Aorta (tissue), 5 donors: ENCODE results near the gene FN3K. TPM values are rescaled to one million over a fixed set of nuclear protein-coding genes. Genes with fewer than 3 reads are reported as not detected.
A peak's percentile ranks its signal among the peaks of the same experiment; 100 is the strongest.

Experiments used
- ATAC-seq: fragments of 200-7000 bp; cut with Tn5 transposase; one replicate; pipeline ENCODE4 v1.9.1; 2022; ENCODE audit warnings: moderate library complexity; ENCODE audit not compliant: low FRiP score
- DNase-seq, 2 donors: peaks; one replicate each; pipeline ENCODE4 v3.0.0-alpha.2; 2020
- H3K27ac ChIP-seq, 2 donors: one replicate each; pipeline ENCODE4 v1.5.1; 2013; ENCODE audit warnings: low read length in 2 of 2, mild to moderate bottlenecking in 2 of 2, moderate library complexity in 2 of 2, control low read depth in 1 of 2, inconsistent platforms in 1 of 2, low read depth in 1 of 2
- H3K27me3 ChIP-seq, 2 donors: one replicate each; pipeline ENCODE4 v1.6.1; 2013; ENCODE audit warnings: control low read depth in 1 of 2, low read length in 1 of 2, mild to moderate bottlenecking in 1 of 2, moderate library complexity in 1 of 2; ENCODE audit not compliant: insufficient read depth in 2 of 2, control insufficient read depth in 1 of 2
- H3K36me3 ChIP-seq, 2 donors: one replicate each; pipeline ENCODE4 v1.6.1; 2013; ENCODE audit warnings: control low read depth in 1 of 2, low read length in 1 of 2, mild to moderate bottlenecking in 1 of 2; ENCODE audit not compliant: insufficient read depth in 2 of 2, control insufficient read depth in 1 of 2
- H3K4me1 ChIP-seq, 2 donors: one replicate each; pipeline ENCODE4 v1.6.1; 2013; ENCODE audit warnings: low read length in 2 of 2, control low read depth in 1 of 2, mild to moderate bottlenecking in 1 of 2, moderate library complexity in 1 of 2; ENCODE audit not compliant: insufficient read depth in 2 of 2, control insufficient read depth in 1 of 2
- H3K4me3 ChIP-seq, 2 donors: one replicate each; pipeline ENCODE4 v1.5.1; 2013; ENCODE audit warnings: low read length in 2 of 2, control low read depth in 1 of 2, mild to moderate bottlenecking in 1 of 2
- H3K9me3 ChIP-seq: one replicate; pipeline ENCODE4 v1.6.1; 2013; ENCODE audit warnings: mild to moderate bottlenecking, low read length; ENCODE audit not compliant: control insufficient read depth
- WGBS, 2 donors: extraction: QIAGEN DNeasy Blood & Tissue Kit; methylation state at CpG; one replicate each; pipeline ENCODE4 v1.1.7; 2013; 5-methylcytosine and 5-hydroxymethylcytosine counted together
- intact Hi-C, 2 donors: fragments of 100-400 bp; cut with DNase I; formaldehyde crosslinking; loops; one replicate each; pipeline versions ENCODE4 v1.14.2 to v1.15.0; 2022
- polyA plus RNA-seq, 2 donors: library from polyadenylated mRNA; stranded (reverse); fragments of 200-250 nt; gene quantifications; one replicate each; pipeline ENCODE4 v1.2.3, GENCODE V29; 2013
- total RNA-seq, 2 donors: library from RNA; stranded (reverse); fragmentation: NEBNext Ultra II Directional; extraction: Animal tissue kit (Norgen Biotek cat#: 25700); gene quantifications; one replicate each; pipeline ENCODE4 v1.2.1, GENCODE V29; 2021
- donor health status: healthy with polysubstance abuse.
- donor health status: Bipolar disorder and iron deficiency.
- donor health status: DM: no; HTN: no; CAD: no.
- donor health status: DM: no; HTN: no; CAD: no.
- donor health status: DM: yes; HTN: yes; CAD: no.

Gene FN3K
- total and polyA plus RNA-seq, 4 donors: 10.8 to 23.0 (median 17.5) TPM

DNA sequence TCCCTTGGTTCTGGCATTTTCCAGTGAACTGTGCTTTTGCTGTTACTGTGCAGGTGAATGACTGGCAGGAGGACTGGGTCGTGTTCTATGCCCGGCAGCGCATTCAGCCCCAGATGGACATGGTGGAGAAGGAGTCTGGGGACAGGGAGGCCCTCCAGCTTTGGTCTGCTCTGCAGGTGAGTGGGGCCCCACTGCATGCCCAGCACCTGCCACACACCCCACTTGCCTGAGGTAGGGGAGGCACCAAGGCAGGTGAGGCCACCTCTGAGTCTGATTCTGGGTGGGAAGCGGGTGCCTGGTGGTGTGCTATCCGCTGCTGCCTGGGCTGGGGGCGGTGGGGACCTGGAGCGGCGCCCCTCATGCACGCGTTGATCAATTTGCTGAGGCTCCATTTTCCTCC is 9.0 kb upstream of the FN3K start:
- H3K4me1 ChIP-seq: no peaks in the 10 kb centered on the region
- no peaks in the 10 kb centered on the region for H3K27me3 ChIP-seq
- H3K9me3 ChIP-seq: no peaks in the 10 kb centered on the region
- peaks cover 0 to 4% of the 10 kb centered on the region in 2 donors for H3K36me3 ChIP-seq
- H3K27ac ChIP-seq: no peak overlapping the region
- 98% methylated on average over 10 of the region's 10 CpGs for WGBS, 2 donors
- no peak for ATAC-seq
- no peak overlapping the region for H3K4me3 ChIP-seq
- DNase-seq: no peak
- intact Hi-C loops: no loop called here

DNA sequence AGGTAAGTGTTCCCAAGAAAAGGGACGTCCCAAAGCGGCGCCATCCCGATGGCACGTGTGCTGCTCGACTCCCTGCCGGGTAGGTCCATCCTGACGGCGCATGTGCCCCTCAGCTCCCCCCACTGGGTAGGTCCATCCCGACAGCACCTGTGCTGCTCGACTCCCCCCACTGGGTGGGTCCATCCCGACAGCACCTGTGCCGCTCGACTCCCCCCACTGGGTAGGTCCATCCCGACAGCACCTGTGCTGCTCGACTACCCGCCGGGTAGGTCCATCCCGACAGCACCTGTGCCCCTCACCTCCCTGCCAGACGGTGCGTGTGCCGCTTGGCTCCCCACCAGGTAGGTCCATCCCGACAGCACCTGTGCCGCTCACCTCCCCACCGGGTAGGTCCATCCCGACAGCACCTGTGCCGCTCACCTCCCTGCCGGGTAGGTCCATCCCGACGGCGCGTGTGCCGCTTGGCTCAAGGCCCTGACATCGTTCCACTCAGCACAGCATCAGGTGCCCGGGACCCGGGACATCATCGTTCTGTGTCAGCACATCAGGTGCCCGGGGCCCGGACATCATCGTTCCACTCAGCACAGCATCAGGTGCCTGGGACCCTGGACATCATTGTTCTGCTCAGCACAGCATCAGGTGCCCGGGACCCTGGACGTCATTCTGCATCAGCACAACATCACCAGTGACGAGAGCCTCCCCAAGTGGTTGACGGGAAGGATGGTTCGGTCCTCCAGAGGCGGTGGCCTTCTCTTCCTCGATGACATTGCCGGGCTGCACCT is 5.7 kb upstream of the FN3K start:
- H3K4me3 ChIP-seq: no peak overlapping the region
- DNase-seq: no peak
- ATAC-seq: peak; percentile 23
- no peaks in the 10 kb centered on the region for H3K9me3 ChIP-seq
- WGBS, 2 donors: 88% methylated on average over 48 of the region's 48 CpGs
- no peaks in the 10 kb centered on the region for H3K27me3 ChIP-seq
- no peak overlapping the region for H3K27ac ChIP-seq
- H3K36me3 ChIP-seq: peaks cover 0 to 4% of the 10 kb centered on the region in 2 donors
- intact Hi-C loops: no loop called here
- H3K4me1 ChIP-seq: no peaks in the 10 kb centered on the region

- WGBS, 2 donors: 91 to 95% methylated on average over 13 of the region's 13 CpGs
- no peak overlapping the region for H3K27ac ChIP-seq
- no peaks in the 10 kb centered on the region for H3K27me3 ChIP-seq
- intact Hi-C loops: no loop called here
- no peak for ATAC-seq
- H3K36me3 ChIP-seq: peaks cover 0 to 3% of the 10 kb centered on the region in 2 donors
- H3K4me1 ChIP-seq: no peaks in the 10 kb centered on the region
- no peak for DNase-seq
- no peaks in the 10 kb centered on the region for H3K9me3 ChIP-seq
- H3K4me3 ChIP-seq: no peak overlapping the region
Observed at GRCh38 chr17:82732118-82732743, 3.2 kb upstream of the FN3K start.

DNA sequence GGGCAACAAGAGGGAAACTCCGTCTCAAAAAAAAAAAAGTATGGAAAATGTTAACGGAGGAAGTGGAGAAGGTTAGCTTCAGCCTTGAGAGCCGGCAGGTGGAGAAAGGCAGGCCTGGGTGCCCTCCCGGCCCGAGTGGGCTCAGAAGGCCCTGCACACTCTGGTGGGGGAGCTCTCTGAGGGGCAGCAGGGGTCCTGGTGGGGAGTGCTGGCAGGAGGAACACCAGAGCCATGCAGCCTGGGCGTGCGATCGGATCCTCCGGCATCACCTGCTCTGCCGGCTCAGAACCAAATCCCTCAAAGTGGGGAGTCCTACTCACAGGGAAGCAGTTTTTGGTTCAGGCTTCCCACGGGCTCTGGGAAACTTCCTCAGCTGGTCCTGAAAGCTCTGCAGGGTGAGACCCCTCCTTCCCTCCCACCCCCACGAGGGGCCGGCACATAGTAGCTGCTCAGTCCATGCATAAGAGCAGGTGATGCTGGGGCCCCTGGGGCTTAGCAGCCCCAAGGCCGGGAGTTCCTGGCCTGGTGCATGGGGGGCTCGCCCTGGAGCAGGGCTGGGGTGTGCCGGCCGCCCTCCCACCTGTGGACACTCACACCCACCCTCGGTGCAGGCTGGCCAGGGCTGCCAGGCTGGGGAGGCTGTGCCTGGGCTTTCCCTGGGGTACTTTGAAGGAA is 1.2 kb downstream of the FN3K start:
- peaks cover 0 to 2% of the 10 kb centered on the region in 2 donors for H3K36me3 ChIP-seq
- intact Hi-C loops: loop anchor here in 1 of 2 donors (2.0 kb wide), 1 partner anchor 14 kb away; no protein-coding TSS in a partner anchor
- ATAC-seq (peak; percentile 43), DNase-seq (no peak)
- H3K4me3 ChIP-seq: no peak overlapping the region
- no peaks in the 10 kb centered on the region for H3K27me3 ChIP-seq
- 86 to 87% methylated on average over 18 of the region's 18 CpGs for WGBS, 2 donors
- no peaks in the 10 kb centered on the region for H3K9me3 ChIP-seq
- no peak overlapping the region for H3K27ac ChIP-seq
- H3K4me1 ChIP-seq: no peaks in the 10 kb centered on the region

DNA sequence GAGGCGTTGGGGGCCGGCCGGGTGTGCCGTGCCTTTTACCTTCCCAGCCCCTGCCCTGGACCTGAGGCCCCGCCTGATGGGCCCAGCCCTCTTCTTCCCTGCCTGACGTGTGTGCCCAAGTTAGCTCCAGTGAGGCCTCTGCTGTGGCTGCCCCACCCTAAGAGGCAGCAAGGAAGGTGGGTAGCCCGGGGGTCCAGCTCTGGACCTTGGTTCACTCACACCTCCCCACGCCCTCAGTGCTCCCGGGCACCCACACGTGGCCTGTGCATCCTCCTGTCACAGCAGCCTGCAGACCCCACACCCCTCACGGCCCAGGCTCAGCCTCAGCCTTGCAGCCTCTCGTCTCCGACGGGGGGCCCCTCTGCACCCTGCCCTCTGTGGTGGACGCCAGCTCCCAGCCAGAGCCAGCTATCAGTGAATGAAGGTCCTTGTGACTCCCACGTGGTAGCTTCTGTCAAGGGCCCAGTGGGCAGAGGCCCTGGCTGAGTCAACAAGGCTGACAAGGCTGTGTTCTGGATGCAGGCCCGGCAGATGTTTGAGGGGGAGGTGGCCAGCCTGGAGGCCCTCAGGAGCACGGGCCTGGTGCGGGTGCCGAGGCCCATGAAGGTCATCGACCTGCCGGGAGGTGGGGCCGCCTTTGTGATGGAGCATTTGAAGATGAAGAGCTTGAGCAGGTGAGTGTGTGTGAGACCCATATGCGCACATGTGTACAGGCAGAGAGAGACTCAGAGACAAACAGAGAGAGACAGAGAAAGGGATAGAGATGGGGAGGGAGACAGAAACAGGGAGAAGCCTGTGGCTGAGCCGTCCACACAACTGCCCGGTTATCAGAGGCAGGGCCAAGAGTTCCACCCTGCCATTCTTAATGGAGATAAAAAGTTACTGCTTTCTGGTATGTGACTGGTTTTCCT is 2.8 kb downstream of the FN3K start:
- H3K4me3 ChIP-seq: no peak overlapping the region
- peaks cover 0 to 2% of the 10 kb centered on the region in 2 donors for H3K36me3 ChIP-seq
- intact Hi-C loops: loop anchor here in 1 of 2 donors (2.0 kb wide), 1 partner anchor 13 kb away; no protein-coding TSS in a partner anchor
- no peak for ATAC-seq
- H3K27me3 ChIP-seq: no peaks in the 10 kb centered on the region
- WGBS, 2 donors: 78 to 82% methylated on average over 26 of the region's 26 CpGs
- no peaks in the 10 kb centered on the region for H3K4me1 ChIP-seq
- no peaks in the 10 kb centered on the region for H3K9me3 ChIP-seq
- no peak overlapping the region for H3K27ac ChIP-seq
- peak in 1 of 2 donors; percentile 42 for DNase-seq

DNA sequence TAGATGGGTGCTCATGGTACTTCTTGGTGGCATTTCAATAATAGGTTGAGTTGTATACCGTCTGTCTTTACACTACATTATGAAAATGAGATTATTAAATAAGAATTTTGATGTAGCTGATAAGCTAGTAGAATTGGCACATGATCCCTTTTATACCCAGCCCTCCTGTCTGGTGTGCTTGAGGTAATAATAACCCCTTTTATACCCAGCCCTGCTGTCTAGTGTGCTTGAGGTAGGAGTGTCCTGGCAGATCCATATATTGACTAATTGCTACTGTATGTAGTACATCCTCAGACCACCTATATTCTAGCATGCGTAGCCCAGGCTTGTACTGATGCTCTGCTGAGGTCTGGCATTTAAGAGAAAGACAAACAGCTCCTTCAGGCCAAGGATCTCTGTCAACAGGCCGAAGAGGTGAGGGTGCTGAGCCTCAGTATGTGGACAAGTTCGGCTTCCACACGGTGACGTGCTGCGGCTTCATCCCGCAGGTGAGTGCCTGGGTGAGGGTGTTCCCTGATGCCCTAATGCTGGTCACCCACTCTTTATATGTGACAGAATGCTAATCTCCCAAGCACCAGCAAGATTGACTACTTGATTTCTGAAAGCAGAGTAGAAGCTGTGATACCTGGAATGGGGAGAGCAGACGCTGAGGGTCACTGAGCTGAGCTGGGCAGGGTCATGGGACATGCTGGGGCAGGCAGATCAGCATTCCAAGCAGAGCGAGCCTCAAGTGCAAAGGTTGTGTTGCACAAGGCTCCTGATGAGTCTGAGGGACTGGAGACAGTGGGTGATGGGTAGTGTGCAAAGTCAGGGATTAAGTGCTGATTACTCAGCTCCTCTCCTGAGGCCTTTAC is 5.7 kb downstream of the FN3K start:
- ATAC-seq: no peak
- no peak overlapping the region for H3K27ac ChIP-seq
- 98% methylated on average over 10 of the region's 10 CpGs for WGBS, 2 donors
- H3K27me3 ChIP-seq: no peaks in the 10 kb centered on the region
- intact Hi-C loops: no loop called here
- no peaks in the 10 kb centered on the region for H3K4me1 ChIP-seq
- no peak for DNase-seq
- no peaks in the 10 kb centered on the region for H3K9me3 ChIP-seq
- peaks cover 0 to 2% of the 10 kb centered on the region in 2 donors for H3K36me3 ChIP-seq
- H3K4me3 ChIP-seq: no peak overlapping the region

GRCh38 chr17:82743344-82744219 is 8.2 kb downstream of the FN3K start:
- Histone ChIP-seq H3K4me3 (no peak overlapping the region), H3K9me3 (no peaks in the 10 kb centered on the region), H3K4me1 (no peaks in the 10 kb centered on the region), H3K36me3 (peaks cover 0 to 2% of the 10 kb centered on the region in 2 donors), H3K27me3 (no peaks in the 10 kb centered on the region), H3K27ac (no peak overlapping the region)
- intact Hi-C loops: no loop called here
- 94 to 95% methylated on average over 16 of the region's 16 CpGs for WGBS, 2 donors
- ATAC-seq: peak; percentile 48
- peak in 1 of 2 donors; percentile 22 for DNase-seq
